Esophagus squamous epithelium (tissue), 4 donors: Measurements from ENCODE around the gene SGTA.

Source experiments
- CTCF ChIP-seq, 6 experiments: fragments of 450-650 bp in 4 of 6; fragments of 200-600 bp in 2 of 6; sonication (generic) in 2 of 6; IDR thresholded peaks; one replicate each; pipeline ENCODE4 v1.5.1; 2016 to 2019; ENCODE audit warnings: antibody characterized with exemption in 6 of 6, mild to moderate bottlenecking in 4 of 6, moderate library complexity in 4 of 6
- POLR2A ChIP-seq, 4 donors: fragments of 450-650 bp; IDR thresholded peaks; one replicate each; pipeline ENCODE4 v1.6.1; 2017; ENCODE audit warnings: antibody characterized with exemption in 4 of 4, mild to moderate bottlenecking in 4 of 4, moderate library complexity in 3 of 4

- TF ChIP-seq POLR2A (IDR thresholded peaks at IDR 0.05) = no peak
- no peak for TF ChIP-seq CTCF (IDR thresholded peaks at IDR 0.05)
Measured at GRCh38 chr19:2798733-2799132, 15.7 kb upstream of the SGTA start.
